Testis (tissue), 2 donors: ENCODE measurements around the gene GBF1.

Experiments
- POLR2A ChIP-seq: fragments of 450-650 bp; IDR thresholded peaks from one replicate; pipeline ENCODE4 v1.6.1; 2017; ENCODE audit warnings: antibody characterized with exemption, mild to moderate bottlenecking, moderate library complexity
- TF ChIP-seq, protein P1 (sequence below), 3 experiments: fragments of 450-650 bp in 2 of 3; fragments of 200-600 bp in 1 of 3; sonication (generic) in 1 of 3; IDR thresholded peaks; one replicate each; pipeline ENCODE4 v1.5.1; 2016 to 2019; ENCODE audit warnings: antibody characterized with exemption in 3 of 3, mild to moderate bottlenecking in 2 of 3, moderate library complexity in 1 of 3

DNA sequence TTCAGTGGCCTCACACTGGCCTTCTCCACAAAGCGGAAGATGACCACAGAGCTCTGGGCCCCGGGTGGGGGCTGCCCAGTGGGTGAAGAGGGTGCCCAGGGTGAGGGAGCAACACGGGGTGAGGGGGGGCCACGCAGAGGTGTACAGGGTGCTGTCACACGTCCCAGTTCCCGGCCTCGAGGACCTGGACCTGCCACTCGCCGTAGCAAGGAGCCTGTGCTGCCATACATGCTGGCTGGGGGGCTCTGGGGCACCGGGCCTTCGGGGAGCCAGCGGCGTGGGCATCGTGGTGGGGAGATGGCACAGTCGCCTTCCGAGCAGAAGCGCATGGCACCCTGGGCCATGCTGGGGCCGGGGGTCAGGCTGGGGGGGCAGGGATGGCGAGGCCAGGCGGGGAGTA is 171.4 kb downstream of the GBF1 start:
- TF ChIP-seq, protein P1, sequence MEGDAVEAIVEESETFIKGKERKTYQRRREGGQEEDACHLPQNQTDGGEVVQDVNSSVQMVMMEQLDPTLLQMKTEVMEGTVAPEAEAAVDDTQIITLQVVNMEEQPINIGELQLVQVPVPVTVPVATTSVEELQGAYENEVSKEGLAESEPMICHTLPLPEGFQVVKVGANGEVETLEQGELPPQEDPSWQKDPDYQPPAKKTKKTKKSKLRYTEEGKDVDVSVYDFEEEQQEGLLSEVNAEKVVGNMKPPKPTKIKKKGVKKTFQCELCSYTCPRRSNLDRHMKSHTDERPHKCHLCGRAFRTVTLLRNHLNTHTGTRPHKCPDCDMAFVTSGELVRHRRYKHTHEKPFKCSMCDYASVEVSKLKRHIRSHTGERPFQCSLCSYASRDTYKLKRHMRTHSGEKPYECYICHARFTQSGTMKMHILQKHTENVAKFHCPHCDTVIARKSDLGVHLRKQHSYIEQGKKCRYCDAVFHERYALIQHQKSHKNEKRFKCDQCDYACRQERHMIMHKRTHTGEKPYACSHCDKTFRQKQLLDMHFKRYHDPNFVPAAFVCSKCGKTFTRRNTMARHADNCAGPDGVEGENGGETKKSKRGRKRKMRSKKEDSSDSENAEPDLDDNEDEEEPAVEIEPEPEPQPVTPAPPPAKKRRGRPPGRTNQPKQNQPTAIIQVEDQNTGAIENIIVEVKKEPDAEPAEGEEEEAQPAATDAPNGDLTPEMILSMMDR (IDR thresholded peaks at IDR 0.05): no peak
- no peak for TF ChIP-seq POLR2A
